ENCODE data around the gene SHISA2. TPM values are rescaled to one million over a fixed set of nuclear protein-coding genes. Genes with fewer than 3 reads are reported as not detected.

SHISA2 gene
- total RNA-seq, 2 experiments from 2014 or later, result 0.38 to 0.43 TPM

- Mint-ChIP-seq H3K4me1 (peaks cover 10% of the 10 kb centered on the region), H3K36me3 (ENCODE audit: low read depth) (no peaks in the 10 kb centered on the region), H3K9me3 (no peaks in the 10 kb centered on the region), H3K4me3 (no peak overlapping the region), H3K27me3 (peaks cover 27% of the 10 kb centered on the region), H3K27ac (no peak overlapping the region)
- no peak for DNase-seq
- POLR2A ChIA-PET, result interaction anchor here (0.8 kb wide), 1 partner anchor 8 kb away, joined by 3 read pairs; no protein-coding TSS in a partner anchor
- CTCF ChIA-PET, result interaction anchor here (0.9 to 1.9 kb wide), 4 partner anchors 213 to 487 kb away, joined by 3 to 12 read pairs (median 5); no protein-coding TSS in a partner anchor
These were observed 10.1 kb upstream of the SHISA2 start for GRCh38 chr13:26061947-26062346.

- H3K27me3 Mint-ChIP-seq, result peaks cover 30% of the 10 kb centered on the region
- CTCF ChIA-PET, result interaction anchor here (0.9 to 1.9 kb wide), 3 partner anchors 212 to 487 kb away, joined by 3 to 12 read pairs (median 6); no protein-coding TSS in a partner anchor
- no peak overlapping the region for H3K27ac Mint-ChIP-seq
These were observed 9.4 kb upstream of the SHISA2 start for GRCh38 chr13:26061256-26061655.

DNA sequence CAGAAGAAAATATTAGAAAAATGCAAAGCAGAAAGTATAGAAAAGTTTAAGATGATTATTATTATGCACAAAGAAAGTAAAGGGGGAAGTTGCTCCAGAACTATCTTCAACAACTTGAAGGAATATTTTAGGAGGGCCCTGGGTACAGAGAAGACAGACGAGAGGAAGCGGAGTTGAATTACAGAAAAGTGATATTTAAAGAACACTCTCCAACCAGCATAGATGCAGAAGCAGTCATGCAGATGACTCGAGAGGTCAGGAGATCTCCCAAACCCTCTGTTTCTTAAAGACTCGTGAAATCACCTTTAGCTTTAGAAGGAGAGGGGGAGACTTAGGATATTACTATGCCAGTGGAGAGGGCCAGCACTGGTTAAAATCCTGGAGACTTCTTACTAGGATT is 8.5 kb upstream of the SHISA2 start:
- H3K4me1 Mint-ChIP-seq, result peaks cover 10% of the 10 kb centered on the region
- ChIA-PET POLR2A (interaction anchor here (0.6 kb wide), 1 partner anchor 19 kb away, joined by 3 read pairs; no protein-coding TSS in a partner anchor), CTCF (no interaction called here)
- no peaks in the 10 kb centered on the region for H3K9me3 Mint-ChIP-seq
- H3K4me3 Mint-ChIP-seq, result no peak overlapping the region
- H3K27ac Mint-ChIP-seq, result no peak overlapping the region
- DNase-seq, result no peak
- peaks cover 33% of the 10 kb centered on the region for H3K27me3 Mint-ChIP-seq
- H3K36me3 Mint-ChIP-seq (ENCODE audit: low read depth), result no peaks in the 10 kb centered on the region

More at GRCh38 chr13:26061256-26061655, 9.4 kb upstream of the SHISA2 start:
- POLR2A ChIA-PET, result interaction anchor here (0.6 kb wide), 1 partner anchor 20 kb away, joined by 3 read pairs; no protein-coding TSS in a partner anchor
- H3K36me3 Mint-ChIP-seq (ENCODE audit: low read depth), result no peaks in the 10 kb centered on the region
- H3K9me3 Mint-ChIP-seq, result no peaks in the 10 kb centered on the region
- DNase-seq, result no peak
- H3K4me3 Mint-ChIP-seq, result no peak overlapping the region
- H3K4me1 Mint-ChIP-seq, result peaks cover 10% of the 10 kb centered on the region

DNA sequence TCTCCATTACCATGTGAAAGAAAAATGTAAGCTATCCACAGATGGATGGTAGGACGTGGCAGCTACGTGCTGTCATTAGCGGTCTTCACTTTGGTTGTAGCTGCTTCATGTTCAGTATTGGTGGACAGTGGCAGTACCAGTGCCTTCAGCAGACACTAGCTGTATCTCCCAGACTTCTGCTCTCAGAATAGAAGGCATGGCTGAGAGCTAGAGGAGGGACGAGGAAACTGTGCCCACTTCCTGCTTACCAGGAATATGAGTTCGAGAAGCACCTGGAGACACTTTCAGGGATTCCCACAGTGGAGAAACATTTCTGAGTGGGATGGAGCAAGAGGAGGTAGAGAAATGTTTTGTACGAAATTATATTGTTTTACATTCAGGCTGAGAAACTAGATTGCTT is 6.9 kb upstream of the SHISA2 start:
- Mint-ChIP-seq H3K36me3 (ENCODE audit: low read depth) (no peaks in the 10 kb centered on the region), H3K27me3 (peaks cover 35% of the 10 kb centered on the region), H3K9me3 (no peaks in the 10 kb centered on the region), H3K27ac (no peak overlapping the region), H3K4me1 (peaks cover 14% of the 10 kb centered on the region), H3K4me3 (no peak overlapping the region)
- POLR2A ChIA-PET, result no interaction called here
- CTCF ChIA-PET, result interaction anchor here (0.9 kb wide), 1 partner anchor 229 kb away, joined by 3 read pairs; no protein-coding TSS in a partner anchor
- DNase-seq, result no peak

GRCh38 chr13:26054896-26055295 is 3.1 kb upstream of the SHISA2 start:
- no peak for DNase-seq
- ChIA-PET POLR2A (no interaction called here), CTCF (no interaction called here)
- peaks cover 26% of the 10 kb centered on the region for H3K4me1 Mint-ChIP-seq
- H3K9me3 Mint-ChIP-seq, result no peaks in the 10 kb centered on the region
- no peak overlapping the region for H3K27ac Mint-ChIP-seq
- no peak overlapping the region for H3K4me3 Mint-ChIP-seq
- H3K27me3 Mint-ChIP-seq, result peaks cover 47% of the 10 kb centered on the region
- no peaks in the 10 kb centered on the region for H3K36me3 Mint-ChIP-seq (ENCODE audit: low read depth)

- H3K4me1 Mint-ChIP-seq, result peaks cover 25% of the 10 kb centered on the region
- H3K9me3 Mint-ChIP-seq, result no peaks in the 10 kb centered on the region
- H3K36me3 Mint-ChIP-seq (ENCODE audit: low read depth), result no peaks in the 10 kb centered on the region
- no peak overlapping the region for H3K4me3 Mint-ChIP-seq
- H3K27ac Mint-ChIP-seq, result peak overlapping the region; percentile 8
- ChIA-PET CTCF (interaction anchor here (1.5 kb wide), 1 partner anchor 131 kb away, joined by 3 read pairs; no protein-coding TSS in a partner anchor), POLR2A (interaction anchor here (0.7 kb wide), 1 partner anchor 8 kb away, joined by 3 read pairs; no protein-coding TSS in a partner anchor)
- DNase-seq, result no peak
- H3K27me3 Mint-ChIP-seq, result peaks cover 53% of the 10 kb centered on the region
These were observed 1.7 kb upstream of the SHISA2 start for GRCh38 chr13:26053418-26053980.

DNA sequence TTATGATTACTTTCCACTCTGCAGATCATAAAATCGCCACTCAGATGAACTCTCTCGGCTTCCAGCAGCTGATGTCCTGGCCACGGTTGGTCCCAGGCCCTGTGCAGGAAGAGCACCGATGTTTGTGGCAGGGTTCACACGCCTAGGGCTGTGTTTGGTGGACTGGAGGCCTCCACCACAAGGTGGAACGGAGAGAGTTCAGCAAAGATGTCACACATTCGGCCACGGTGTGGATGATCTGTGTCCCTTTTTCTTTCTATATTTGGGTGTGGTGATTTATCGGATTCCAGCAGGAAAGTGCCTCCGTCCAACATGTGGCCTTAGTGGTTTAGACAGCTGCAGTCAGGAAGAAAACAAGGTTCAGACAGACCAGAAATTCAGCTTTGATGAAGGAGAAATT is 521 bp upstream of the SHISA2 start:
- CTCF ChIA-PET, result interaction anchor here (1.5 kb wide), 1 partner anchor 133 kb away, joined by 3 read pairs; no protein-coding TSS in a partner anchor
- no peaks in the 10 kb centered on the region for H3K36me3 Mint-ChIP-seq (ENCODE audit: low read depth)
- POLR2A ChIA-PET, result interaction anchor here (0.7 kb wide), 1 partner anchor 765 kb away, joined by 3 read pairs; no protein-coding TSS in a partner anchor
- H3K4me3 Mint-ChIP-seq, result peak overlapping the region; percentile 40
- DNase-seq, result no peak
- H3K4me1 Mint-ChIP-seq, result peaks cover 24% of the 10 kb centered on the region
- no peak overlapping the region for H3K27ac Mint-ChIP-seq
- peaks cover 54% of the 10 kb centered on the region for H3K27me3 Mint-ChIP-seq
- H3K9me3 Mint-ChIP-seq, result no peaks in the 10 kb centered on the region

DNA sequence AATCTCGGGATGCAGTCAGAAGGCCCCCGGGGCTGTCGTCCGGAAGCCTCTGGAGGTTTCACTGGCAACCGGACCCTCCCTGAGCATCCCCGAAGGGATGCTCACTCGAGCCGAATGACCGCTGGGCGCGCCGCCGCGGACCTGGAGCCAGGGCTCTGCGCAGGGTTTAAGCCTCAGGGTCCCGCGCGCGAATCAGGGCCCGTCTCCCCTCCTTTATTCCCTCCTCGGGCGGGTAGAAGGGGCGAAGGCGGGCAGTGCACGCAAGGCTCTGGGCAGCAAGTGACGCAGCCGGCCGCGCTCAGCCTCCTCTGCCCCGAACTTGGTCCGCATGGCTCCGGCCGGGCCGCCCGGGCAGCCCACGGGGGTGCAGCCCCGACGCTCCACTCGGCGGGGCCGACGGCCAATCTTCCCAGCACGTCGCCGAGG is 572 bp downstream of the SHISA2 start:
- CTCF ChIA-PET, result no interaction called here

DNA sequence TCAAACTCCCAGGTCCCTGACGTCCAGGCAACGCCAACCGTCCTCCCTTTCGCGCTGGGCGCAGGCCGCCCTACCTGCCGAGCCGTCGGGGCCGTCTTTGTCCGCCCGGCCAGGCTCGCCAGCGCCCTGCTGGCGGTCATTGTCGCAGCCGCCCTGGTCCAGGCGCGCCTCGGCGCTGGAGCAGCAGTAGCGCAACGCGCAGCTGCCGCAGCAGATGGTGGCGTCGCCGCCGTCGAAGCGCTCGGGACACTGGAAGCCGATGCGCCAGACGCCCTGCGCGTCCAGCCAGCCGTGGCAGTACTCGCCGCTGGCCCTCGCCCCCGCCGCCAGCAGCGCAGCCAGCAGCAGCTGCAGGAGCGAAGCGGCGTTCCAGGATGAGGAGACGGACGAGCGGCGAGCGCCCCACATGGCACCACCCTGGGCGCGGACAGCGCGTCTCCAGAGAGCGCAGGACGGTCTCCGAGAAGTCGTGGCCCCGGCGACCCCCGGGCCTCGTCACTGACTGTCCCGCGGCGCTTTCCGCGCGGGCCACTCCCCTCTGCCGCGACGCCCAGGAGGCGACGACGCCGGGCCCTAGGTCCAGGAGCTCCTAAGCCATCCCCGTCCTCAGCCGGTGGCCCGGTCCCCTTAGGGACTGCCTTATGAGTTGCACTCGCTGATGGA is 1.1 kb downstream of the SHISA2 start:
- Mint-ChIP-seq H3K4me1 (peaks cover 24% of the 10 kb centered on the region), H3K36me3 (ENCODE audit: low read depth) (no peaks in the 10 kb centered on the region), H3K27ac (no peak overlapping the region), H3K4me3 (no peak overlapping the region), H3K9me3 (no peaks in the 10 kb centered on the region), H3K27me3 (peaks cover 52% of the 10 kb centered on the region)
- no peak for DNase-seq
- CTCF ChIA-PET, result no interaction called here
- POLR2A ChIA-PET, result no interaction called here

More for the DNA sequence above, 572 bp downstream of the SHISA2 start:
- no peak overlapping the region for H3K27ac Mint-ChIP-seq
- peaks cover 24% of the 10 kb centered on the region for H3K4me1 Mint-ChIP-seq
- H3K36me3 Mint-ChIP-seq (ENCODE audit: low read depth), result no peaks in the 10 kb centered on the region
- no peaks in the 10 kb centered on the region for H3K9me3 Mint-ChIP-seq
- peaks cover 54% of the 10 kb centered on the region for H3K27me3 Mint-ChIP-seq
- no peak for DNase-seq
- POLR2A ChIA-PET, result no interaction called here
- no peak overlapping the region for H3K4me3 Mint-ChIP-seq

DNA sequence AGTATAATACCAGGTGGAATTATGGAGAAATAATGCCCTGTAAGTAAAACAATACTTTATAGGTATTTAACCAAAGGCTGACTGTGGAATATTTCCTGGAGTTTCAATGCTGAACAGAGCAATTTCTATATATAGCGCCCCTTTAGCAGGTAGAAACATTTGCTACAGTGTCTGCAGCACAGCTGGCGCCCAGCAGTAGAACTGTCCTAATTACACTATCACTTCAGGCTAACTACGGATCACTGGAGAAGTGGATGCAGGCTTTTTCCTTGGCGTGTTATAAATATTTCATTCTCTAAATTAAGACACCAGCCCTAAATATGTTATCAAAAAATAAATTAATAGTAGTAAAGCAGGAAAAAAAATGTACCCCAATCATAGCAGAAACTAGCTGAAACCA is 3.1 kb downstream of the SHISA2 start:
- Mint-ChIP-seq H3K4me1 (peaks cover 29% of the 10 kb centered on the region), H3K27ac (no peak overlapping the region), H3K9me3 (no peaks in the 10 kb centered on the region), H3K4me3 (no peak overlapping the region), H3K27me3 (peaks cover 50% of the 10 kb centered on the region), H3K36me3 (ENCODE audit: low read depth) (no peaks in the 10 kb centered on the region)
- no peak for DNase-seq
- POLR2A ChIA-PET, result no interaction called here
- CTCF ChIA-PET, result no interaction called here

DNA sequence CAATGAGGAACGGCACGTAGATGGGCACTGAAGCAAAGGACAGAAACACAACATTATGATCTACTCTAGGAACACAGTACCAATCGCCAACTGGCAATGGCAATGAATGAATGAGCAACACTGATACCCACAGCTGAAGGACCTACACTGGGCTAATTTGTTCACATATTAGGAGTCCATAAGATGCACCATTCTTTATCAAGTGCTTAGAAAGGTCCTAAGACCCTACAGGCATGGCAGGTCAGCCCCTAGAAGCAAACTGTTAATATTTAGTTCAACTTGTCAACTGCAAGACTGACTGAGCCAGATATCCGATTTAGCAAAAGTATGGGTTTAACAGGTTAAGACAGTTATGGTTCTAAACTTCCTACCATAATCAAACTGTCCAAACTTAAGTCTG is 4.8 kb downstream of the SHISA2 start:
- H3K4me3 Mint-ChIP-seq, result no peak overlapping the region
- POLR2A ChIA-PET, result no interaction called here
- H3K4me1 Mint-ChIP-seq, result peaks cover 12% of the 10 kb centered on the region
- H3K27me3 Mint-ChIP-seq, result peaks cover 36% of the 10 kb centered on the region
- H3K27ac Mint-ChIP-seq, result no peak overlapping the region
- no peaks in the 10 kb centered on the region for H3K9me3 Mint-ChIP-seq
- DNase-seq, result no peak
- CTCF ChIA-PET, result no interaction called here
- no peaks in the 10 kb centered on the region for H3K36me3 Mint-ChIP-seq (ENCODE audit: low read depth)

DNA sequence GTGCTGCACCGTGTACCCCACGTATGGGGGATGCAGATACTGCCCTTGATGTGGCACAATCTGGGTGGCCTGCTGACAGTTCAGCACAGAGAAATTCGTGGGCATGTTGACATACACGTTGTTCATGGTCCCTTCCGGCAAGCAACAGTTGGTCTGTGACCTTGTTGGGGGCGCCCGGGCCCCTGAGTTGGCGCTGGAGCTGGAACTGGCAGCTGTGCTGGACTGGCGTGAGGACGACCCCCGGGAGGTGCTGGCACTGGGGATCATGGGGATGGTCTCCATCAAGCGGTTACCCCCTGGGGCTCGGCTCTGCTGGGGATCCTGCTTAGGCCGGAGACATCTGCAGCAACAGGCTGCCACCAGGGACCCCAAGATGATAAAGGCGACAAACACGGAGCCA is 5.2 kb downstream of the SHISA2 start:
- Mint-ChIP-seq H3K27ac (no peak overlapping the region), H3K9me3 (no peaks in the 10 kb centered on the region), H3K4me1 (peaks cover 11% of the 10 kb centered on the region), H3K27me3 (peaks cover 38% of the 10 kb centered on the region), H3K4me3 (no peak overlapping the region), H3K36me3 (ENCODE audit: low read depth) (no peaks in the 10 kb centered on the region)
- no peak for DNase-seq
- ChIA-PET POLR2A (no interaction called here), CTCF (no interaction called here)

GRCh38 chr13:26045142-26045541 is 6.7 kb downstream of the SHISA2 start:
- ChIA-PET POLR2A (no interaction called here), CTCF (no interaction called here)
- no peaks in the 10 kb centered on the region for H3K9me3 Mint-ChIP-seq
- no peak overlapping the region for H3K4me3 Mint-ChIP-seq
- H3K36me3 Mint-ChIP-seq (ENCODE audit: low read depth), result no peaks in the 10 kb centered on the region
- H3K4me1 Mint-ChIP-seq, result peaks cover 11% of the 10 kb centered on the region
- peaks cover 35% of the 10 kb centered on the region for H3K27me3 Mint-ChIP-seq
- no peak overlapping the region for H3K27ac Mint-ChIP-seq
- no peak for DNase-seq
